ENCODE measurements around the gene PRKN.
A peak's percentile ranks its signal among the peaks of the same experiment; 100 is the strongest.
"Not testable (repeated sequence)": the region's sequence is repeated elsewhere in the genome, so short reads cannot be mapped to it uniquely, and the experiment has no call there.

PRKN gene

DNA sequence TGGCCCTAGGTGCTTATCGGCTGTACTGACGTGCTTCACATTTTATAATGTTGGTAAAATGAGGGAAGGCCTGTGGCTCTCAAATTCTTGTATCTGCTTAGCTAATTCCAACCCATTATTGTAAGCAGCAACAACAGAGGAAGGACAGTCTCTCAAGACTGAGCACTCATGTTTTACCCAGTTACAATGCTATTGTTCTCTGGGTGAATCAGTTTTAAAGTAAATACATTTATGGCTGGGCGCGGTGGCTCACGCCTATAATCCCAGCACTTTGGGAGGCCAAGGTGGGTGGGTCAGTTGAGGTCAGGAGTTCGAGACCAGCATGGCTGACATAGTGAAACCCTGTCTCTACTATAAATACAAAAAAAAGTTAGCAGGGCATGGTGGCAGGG lies 194.6 kb downstream of the PRKN start:
- Mint-ChIP-seq H3K9me3 (no peaks in the 10 kb centered on the region), H3K27me3 (ENCODE audit: low read depth, poor library complexity) (peaks cover 2% of the 10 kb centered on the region), H3K4me1 (peaks cover 5% of the 10 kb centered on the region), H3K36me3 (ENCODE audit: low read depth) (no peaks in the 10 kb centered on the region), H3K4me3 (no peak overlapping the region), H3K27ac (no peak overlapping the region)
- DNase-seq, result no peak
- TF ChIP-seq, protein P1, sequence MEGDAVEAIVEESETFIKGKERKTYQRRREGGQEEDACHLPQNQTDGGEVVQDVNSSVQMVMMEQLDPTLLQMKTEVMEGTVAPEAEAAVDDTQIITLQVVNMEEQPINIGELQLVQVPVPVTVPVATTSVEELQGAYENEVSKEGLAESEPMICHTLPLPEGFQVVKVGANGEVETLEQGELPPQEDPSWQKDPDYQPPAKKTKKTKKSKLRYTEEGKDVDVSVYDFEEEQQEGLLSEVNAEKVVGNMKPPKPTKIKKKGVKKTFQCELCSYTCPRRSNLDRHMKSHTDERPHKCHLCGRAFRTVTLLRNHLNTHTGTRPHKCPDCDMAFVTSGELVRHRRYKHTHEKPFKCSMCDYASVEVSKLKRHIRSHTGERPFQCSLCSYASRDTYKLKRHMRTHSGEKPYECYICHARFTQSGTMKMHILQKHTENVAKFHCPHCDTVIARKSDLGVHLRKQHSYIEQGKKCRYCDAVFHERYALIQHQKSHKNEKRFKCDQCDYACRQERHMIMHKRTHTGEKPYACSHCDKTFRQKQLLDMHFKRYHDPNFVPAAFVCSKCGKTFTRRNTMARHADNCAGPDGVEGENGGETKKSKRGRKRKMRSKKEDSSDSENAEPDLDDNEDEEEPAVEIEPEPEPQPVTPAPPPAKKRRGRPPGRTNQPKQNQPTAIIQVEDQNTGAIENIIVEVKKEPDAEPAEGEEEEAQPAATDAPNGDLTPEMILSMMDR (IDR thresholded peaks at IDR 0.05), result no peak

DNA sequence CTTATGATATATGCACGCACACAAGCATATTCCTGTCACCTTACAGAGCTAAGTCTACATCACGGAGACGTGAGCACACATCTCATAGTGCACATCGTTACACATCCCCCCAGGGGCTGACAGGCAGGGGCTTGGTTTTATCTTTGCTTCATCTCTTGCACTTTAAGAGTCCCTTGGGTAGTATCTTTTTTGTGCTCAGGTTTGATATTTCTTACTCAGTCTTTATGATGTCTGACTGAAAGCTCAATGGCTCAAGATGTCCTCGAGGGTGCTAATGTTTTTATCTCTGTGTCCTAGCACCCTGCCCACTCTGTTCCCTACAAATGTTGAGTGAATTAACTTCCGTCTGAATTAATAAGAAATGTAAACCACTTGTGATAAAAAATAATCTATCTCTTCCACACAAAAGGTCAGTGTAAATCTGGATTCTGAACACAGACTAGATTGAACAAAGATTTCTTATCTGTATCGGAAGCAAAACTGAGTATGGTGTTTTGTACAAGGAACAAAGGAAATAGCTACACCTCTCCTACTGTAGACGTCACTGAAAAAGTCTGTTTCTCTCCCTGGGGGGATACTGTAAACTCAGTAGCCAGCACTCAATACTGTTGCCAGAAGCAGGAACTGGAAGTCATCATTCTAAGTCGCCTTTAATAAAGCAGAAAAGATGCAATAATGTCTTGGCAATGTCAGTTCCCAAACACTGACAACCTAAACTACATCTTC lies 195.1 kb downstream of the PRKN start:
- no peak overlapping the region for H3K27ac Mint-ChIP-seq
- no peak overlapping the region for H3K4me3 Mint-ChIP-seq
- H3K4me1 Mint-ChIP-seq, result peaks cover 5% of the 10 kb centered on the region
- DNase-seq, result no peak
- no peaks in the 10 kb centered on the region for H3K36me3 Mint-ChIP-seq (ENCODE audit: low read depth)
- TF ChIP-seq, protein P1 (IDR thresholded peaks at IDR 0.05), result no peak
- no peaks in the 10 kb centered on the region for H3K9me3 Mint-ChIP-seq
- peaks cover 1% of the 10 kb centered on the region for H3K27me3 Mint-ChIP-seq (ENCODE audit: low read depth, poor library complexity)

DNA sequence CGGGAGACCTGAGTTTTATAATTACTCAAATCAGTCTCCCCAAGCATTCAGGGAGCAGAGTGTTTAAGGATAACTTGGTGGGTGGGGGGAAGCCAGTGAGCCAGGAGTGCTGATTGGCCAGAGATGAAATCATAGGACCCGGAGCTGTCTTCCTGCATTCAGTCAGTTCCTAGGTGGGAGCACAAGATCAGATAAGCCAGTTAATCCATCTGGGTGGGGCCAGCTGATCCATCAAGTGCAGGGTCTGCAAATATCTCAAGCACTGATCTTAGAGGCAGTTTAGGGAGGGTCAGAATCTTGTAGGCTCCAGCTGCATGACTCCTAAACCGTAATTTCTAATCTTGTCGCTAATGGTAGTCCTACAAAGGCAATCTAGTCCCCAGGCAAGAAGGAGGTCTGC lies 196.2 kb downstream of the PRKN start:
- H3K4me3 Mint-ChIP-seq; H3K36me3 Mint-ChIP-seq (ENCODE audit: low read depth); H3K4me1 Mint-ChIP-seq; H3K27me3 Mint-ChIP-seq (ENCODE audit: low read depth, poor library complexity); DNase-seq; H3K9me3 Mint-ChIP-seq: not testable (repeated sequence)
- H3K27ac Mint-ChIP-seq, result peak overlapping the region; percentile 68

DNA sequence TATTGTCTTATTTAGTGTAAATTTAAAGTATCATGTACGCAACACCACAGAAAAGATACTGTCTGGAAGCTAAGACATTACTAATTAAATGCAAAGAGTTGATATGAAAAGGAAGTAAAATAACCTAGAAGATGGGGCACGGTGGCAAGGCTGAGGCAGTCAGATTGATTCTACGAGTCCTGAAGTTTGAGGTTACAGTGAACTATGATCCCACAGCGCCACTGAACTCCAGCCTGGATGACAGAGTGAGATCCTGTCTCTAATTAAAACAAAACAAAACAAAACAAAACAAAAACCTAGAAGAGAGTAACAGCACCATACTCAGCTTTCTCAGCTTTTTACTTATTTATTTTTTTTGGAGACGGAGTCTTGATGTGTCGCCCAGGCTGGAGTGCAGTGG lies 199.0 kb downstream of the PRKN start:
- no peak overlapping the region for H3K4me3 Mint-ChIP-seq
- DNase-seq, result no peak
- no peaks in the 10 kb centered on the region for H3K27me3 Mint-ChIP-seq (ENCODE audit: low read depth, poor library complexity)
- H3K27ac Mint-ChIP-seq, result peak overlapping the region; percentile 87
- H3K36me3 Mint-ChIP-seq (ENCODE audit: low read depth), result no peaks in the 10 kb centered on the region
- TF ChIP-seq, protein P1 (IDR thresholded peaks at IDR 0.05), result no peak
- peaks cover 11% of the 10 kb centered on the region for H3K4me1 Mint-ChIP-seq
- H3K9me3 Mint-ChIP-seq, result no peaks in the 10 kb centered on the region

DNA sequence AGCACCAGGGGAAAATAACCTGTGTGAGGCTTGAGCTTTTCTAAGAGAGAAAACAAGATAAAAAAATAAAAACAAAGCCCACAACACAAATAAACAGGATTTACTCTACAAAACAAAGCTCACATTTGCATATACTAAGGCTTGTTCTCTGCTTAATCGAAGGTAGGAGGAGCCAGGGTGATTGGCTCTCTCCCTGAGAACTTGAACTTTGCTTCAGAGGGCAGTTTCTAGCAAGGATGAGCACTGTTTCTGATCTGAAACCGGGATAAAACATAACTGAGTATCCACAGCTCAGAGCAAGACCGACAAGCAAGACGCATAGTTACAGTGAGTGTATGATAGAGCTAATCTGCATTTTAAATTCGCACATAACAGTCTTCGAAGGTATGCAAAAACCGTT lies 200.6 kb downstream of the PRKN start:
- no peaks in the 10 kb centered on the region for H3K36me3 Mint-ChIP-seq (ENCODE audit: low read depth)
- no peak for DNase-seq
- no peaks in the 10 kb centered on the region for H3K9me3 Mint-ChIP-seq
- H3K27me3 Mint-ChIP-seq (ENCODE audit: low read depth, poor library complexity), result no peaks in the 10 kb centered on the region
- TF ChIP-seq, protein P1 (IDR thresholded peaks at IDR 0.05), result no peak
- peaks cover 11% of the 10 kb centered on the region for H3K4me1 Mint-ChIP-seq
- no peak overlapping the region for H3K27ac Mint-ChIP-seq
- no peak overlapping the region for H3K4me3 Mint-ChIP-seq

DNA sequence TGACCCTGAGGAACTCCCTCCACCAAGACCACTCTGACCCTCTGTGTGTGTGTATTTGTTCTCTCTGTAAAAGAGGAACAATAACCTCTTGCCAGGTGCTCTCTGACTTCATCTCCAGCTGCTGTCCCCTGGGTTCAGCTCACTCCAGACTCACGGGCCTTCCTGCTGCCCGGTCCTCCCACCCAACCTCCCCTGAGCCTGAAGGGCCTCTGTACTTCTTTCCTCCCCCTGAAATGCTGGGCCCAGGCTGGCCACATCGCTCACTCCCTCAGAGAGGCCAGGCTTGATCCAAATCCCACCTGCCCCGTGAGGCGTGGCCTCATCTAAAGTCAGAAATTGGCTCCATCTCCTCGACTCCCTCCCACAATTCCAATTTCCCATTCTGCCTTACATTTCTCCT lies 202.4 kb downstream of the PRKN start:
- no peaks in the 10 kb centered on the region for H3K9me3 Mint-ChIP-seq
- no peaks in the 10 kb centered on the region for H3K27me3 Mint-ChIP-seq (ENCODE audit: low read depth, poor library complexity)
- H3K36me3 Mint-ChIP-seq (ENCODE audit: low read depth), result no peaks in the 10 kb centered on the region
- H3K4me1 Mint-ChIP-seq, result peaks cover 11% of the 10 kb centered on the region
- no peak overlapping the region for H3K4me3 Mint-ChIP-seq
- H3K27ac Mint-ChIP-seq, result no peak overlapping the region
- DNase-seq, result no peak
- TF ChIP-seq, protein P1 (IDR thresholded peaks at IDR 0.05), result no peak

All from nephron progenitor cell (in vitro differentiated cells).